T-helper 9 cell (primary cell): ENCODE data around the gene UNC45A.
A peak's percentile ranks its signal among the peaks of the same experiment; 100 is the strongest.

Experiments used
- DNase-seq: peaks from one replicate; pipeline ENCODE4 v3.0.0-alpha.2; 2020

UNC45A gene

GRCh38 chr15:90946941-90947576 lies 12.0 kb downstream of the UNC45A start:
- no peak for DNase-seq

DNA sequence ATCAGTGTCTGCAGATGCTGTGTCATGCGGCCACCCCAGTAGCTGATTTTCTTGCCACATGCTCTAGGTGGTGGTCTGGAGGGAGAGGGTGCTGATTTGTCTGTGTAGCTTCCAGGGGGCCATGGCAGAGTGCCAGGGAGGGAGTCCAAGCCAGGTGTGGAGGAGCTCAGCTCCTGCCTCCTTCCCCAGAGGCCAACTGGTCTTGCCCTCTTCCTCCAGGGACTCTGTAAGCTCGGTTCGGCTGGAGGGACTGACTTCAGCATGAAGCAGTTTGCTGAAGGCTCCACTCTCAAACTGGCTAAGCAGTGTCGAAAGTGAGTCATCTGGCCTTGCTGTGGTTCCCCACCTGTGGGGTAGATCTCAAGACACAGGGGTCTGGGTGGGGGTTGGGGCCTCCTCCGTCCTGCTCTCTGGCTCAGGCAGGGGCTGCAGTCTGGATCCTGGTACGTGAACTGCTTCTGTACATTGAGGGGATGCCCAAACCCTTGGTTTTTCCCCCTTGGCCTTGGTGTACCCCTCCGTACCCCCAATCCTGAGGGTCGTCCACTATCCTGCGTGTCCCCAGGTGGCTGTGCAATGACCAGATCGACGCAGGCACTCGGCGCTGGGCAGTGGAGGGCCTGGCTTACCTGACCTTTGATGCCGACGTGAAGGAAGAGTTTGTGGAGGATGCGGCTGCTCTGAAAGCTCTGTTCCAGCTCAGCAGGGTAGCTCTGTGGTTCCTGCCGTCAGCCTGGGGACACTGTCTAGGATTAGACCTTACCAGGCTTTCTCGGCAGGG lies 12.7 kb downstream of the UNC45A start:
- DNase-seq: no peak

DNA sequence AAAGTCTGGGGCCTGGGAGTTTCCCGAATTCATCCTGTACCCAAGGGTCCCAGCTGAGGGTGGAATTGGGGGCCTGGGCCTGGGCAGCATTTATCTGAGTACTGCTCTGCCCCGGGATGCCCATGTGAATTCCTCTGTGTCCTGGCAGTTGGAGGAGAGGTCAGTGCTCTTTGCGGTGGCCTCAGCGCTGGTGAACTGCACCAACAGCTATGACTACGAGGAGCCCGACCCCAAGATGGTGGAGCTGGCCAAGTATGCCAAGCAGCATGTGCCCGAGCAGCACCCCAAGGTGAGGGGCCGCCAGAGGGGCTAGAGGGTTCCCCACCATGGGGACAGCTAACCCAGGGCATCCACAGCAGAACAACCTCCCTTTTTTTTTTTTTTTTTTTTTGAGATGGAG lies 13.4 kb downstream of the UNC45A start:
- DNase-seq: no peak

GRCh38 chr15:90949979-90950675 lies 15.0 kb downstream of the UNC45A start:
- no peak for DNase-seq

GRCh38 chr15:90950676-90951075 lies 15.6 kb downstream of the UNC45A start:
- no peak for DNase-seq

DNA sequence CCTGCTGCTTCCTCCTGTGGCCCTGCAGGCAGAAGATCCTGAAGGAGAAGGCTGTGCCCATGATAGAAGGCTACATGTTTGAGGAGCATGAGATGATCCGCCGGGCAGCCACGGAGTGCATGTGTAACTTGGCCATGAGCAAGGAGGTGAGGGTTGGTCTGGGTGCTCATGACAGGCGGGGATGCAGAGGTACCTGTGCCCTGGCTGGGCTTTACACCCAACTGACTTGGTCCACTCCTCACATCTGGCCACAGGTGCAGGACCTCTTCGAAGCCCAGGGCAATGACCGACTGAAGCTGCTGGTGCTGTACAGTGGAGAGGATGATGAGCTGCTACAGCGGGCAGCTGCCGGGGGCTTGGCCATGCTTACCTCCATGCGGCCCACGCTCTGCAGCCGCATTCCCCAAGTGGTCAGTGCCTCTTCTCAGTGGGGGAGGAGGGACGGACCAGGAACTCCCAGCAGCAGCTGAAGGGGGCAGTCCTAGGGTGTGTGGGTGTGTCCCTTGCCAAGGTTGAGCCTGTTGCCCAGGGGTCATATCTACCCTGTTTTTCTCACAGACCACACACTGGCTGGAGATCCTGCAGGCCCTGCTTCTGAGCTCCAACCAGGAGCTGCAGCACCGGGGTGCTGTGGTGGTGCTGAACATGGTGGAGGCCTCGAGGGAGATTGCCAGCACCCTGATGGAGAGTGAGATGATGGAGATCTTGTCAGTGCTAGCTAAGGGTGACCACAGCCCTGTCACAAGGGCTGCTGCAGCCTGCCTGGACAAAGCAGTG lies 18.0 kb downstream of the UNC45A start:
- no peak for DNase-seq

- DNase-seq: no peak
Observed at GRCh38 chr15:90953947-90954711, 19.0 kb downstream of the UNC45A start.

- DNase-seq: peak; percentile 77
Observed at GRCh38 chr15:90954712-90955623, 19.9 kb downstream of the UNC45A start, which contains the start of gene RCCD1. TSS of gene RCCD1 (plus strand) at chr15:90954884. CDS start at chr15:90956735, 1,851 bp downstream.

GRCh38 chr15:90955624-90956273 lies 20.7 kb downstream of the UNC45A start:
- DNase-seq: no peak

- DNase-seq: peak; percentile 65
Observed at GRCh38 chr15:90956274-90957030, 21.4 kb downstream of the UNC45A start.

- no peak for DNase-seq
Observed at GRCh38 chr15:90957031-90957790, 22.1 kb downstream of the UNC45A start.

GRCh38 chr15:90957791-90958190 lies 22.7 kb downstream of the UNC45A start:
- no peak for DNase-seq

DNA sequence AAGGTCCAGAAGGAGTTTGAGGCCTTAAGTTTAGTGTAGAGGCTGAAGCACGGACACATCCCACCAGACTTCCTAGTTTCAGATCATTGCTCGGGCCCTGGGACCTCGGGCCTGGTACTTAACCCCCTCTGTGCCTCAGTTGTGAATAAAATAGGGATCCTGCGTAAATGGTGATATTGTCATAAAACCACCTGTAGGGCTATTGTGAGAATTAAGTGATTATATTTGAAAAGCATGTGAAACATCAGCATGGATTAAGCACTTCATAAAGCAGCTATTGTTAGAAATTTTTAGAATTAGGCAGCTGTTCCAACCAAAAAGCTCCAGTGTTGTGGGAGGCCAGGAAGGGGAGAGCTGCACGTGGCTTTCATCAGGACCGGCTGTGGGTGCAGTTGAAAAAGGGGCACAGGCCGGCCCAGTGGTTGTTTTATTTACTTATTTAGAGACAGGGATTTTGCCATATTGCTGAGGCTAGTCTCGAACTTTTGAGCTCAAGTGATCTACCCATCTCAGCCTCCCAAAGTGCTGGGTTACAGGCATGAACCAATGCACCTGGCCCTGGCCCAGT lies 24.0 kb downstream of the UNC45A start:
- DNase-seq: no peak

GRCh38 chr15:90959894-90960293 lies 24.8 kb downstream of the UNC45A start:
- no peak for DNase-seq

- DNase-seq: no peak
Observed at GRCh38 chr15:90960298-90961091, 25.4 kb downstream of the UNC45A start.

DNA sequence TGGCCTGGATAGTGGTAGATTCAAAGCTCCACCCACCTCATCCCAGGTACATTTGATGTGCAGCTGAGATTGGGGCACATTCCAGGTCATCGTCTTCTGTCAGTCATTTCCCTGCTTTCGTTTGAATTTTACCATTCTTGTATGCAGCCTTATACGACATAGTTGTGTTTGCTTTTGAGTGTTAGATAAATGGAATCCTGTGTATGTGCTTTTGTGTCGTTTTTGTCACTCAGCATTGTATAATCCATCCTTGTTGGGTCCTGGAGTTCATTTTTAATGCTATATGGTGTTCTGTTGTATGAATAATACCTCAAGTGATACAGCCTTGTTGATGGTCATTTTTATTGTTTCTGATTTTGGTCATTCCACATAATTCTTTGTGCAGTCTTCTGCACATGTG lies 26.9 kb downstream of the UNC45A start:
- DNase-seq: no peak

- no peak for DNase-seq
Observed at GRCh38 chr15:90966262-90966661, 31.2 kb downstream of the UNC45A start.

DNA sequence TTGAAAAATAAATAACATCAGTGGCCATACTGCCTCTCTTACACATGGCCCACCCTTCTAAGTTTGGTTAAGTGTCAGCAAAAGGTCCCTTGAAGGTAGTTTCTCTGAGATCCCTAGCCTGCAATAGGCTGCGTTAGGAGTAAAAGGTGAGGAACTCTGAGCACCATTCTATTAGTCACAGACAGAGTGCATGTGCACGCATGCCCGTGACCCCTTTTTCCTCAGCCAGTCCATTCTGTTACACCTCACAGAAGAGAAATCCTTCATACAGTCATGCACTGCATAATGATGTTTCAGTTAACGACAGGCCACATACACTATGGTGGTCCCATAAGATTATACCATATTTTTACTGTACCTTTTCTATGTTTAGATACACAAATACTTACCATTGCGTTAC lies 32.1 kb downstream of the UNC45A start:
- DNase-seq: no peak
